ENCODE results near the gene DCTN1. TPM values are rescaled to one million over a fixed set of nuclear protein-coding genes. Genes with fewer than 3 reads are reported as not detected.
"Not testable (repeated sequence)": the region's sequence is repeated elsewhere in the genome, so short reads cannot be mapped to it uniquely, and the experiment has no call there.

DCTN1 gene
- polyA plus RNA-seq, 1 donor: 142 TPM

DNA sequence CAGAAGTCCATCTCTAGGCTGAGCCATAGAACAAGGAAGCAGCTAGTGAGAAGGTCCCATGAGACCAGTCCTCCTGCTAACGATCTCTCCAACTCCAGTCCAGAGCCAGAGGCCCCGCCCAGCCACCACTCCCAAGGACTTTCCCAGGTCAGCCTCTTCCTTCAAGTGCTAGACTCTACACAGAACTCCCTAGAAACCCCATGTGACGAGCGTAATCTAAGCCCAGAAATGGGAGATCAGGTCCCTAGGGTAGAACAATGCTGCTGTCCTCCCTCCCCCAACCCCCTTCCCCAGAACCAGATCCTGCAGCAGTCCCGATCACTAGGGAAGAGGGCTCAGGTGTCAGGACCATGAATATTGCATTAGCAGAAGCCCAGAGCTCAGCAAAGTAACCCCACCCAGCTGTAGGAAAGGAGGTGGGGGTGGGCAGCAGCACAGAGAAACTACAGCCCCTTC is 6.9 kb downstream of the DCTN1 start:
- DNase-seq: no peak

GRCh38 chr2:74372674-74373073 is 7.4 kb downstream of the DCTN1 start:
- no peak for DNase-seq

GRCh38 chr2:74371421-74371820 is 8.7 kb downstream of the DCTN1 start:
- no peak for DNase-seq

- DNase-seq: no peak
These were observed 10.1 kb downstream of the DCTN1 start for GRCh38 chr2:74369976-74370375.

GRCh38 chr2:74368499-74368898 is 11.6 kb downstream of the DCTN1 start:
- no peak for DNase-seq

DNA sequence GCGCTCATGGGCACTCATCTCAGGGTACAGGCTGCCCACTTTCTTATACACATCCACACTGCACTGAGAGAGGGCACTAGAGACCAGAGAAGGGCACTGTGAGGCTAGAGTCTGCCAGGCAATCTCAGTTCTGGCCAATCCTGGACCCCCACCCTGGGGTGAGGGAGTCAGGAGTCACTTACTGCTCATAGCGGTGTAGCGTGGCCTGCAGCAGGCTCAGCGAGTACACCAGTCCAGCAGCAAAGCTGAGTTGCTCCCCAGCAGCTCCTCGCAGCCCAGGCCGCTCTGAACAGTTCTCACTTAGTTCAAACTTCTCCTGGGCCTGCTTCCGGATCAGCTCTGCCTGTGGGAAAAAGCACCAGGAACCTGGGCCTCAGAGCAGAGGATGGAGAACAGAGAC is 12.3 kb downstream of the DCTN1 start:
- no peak for DNase-seq

DNA sequence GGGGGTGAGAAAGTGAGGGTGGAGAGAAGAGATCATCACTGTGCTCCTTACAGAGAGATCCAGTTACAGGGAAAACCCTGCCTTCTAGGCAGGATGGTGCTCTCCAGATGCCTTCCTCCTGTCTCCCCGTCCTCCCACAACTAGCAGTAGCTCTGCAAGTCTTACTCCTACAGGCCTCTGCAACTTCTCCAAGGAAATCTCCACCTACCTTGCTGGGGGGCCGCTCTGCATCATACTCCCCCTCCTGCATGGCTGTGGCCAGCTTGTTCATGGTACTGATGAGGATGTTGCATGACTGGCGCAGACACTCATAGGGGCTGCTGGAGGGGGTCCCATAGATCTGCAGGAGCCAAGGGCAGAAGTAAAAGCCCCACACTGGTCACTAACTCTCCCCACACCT is 14.1 kb downstream of the DCTN1 start:
- no peak for DNase-seq

GRCh38 chr2:74364533-74365505 is 15.3 kb downstream of the DCTN1 start:
- no peak for DNase-seq

DNA sequence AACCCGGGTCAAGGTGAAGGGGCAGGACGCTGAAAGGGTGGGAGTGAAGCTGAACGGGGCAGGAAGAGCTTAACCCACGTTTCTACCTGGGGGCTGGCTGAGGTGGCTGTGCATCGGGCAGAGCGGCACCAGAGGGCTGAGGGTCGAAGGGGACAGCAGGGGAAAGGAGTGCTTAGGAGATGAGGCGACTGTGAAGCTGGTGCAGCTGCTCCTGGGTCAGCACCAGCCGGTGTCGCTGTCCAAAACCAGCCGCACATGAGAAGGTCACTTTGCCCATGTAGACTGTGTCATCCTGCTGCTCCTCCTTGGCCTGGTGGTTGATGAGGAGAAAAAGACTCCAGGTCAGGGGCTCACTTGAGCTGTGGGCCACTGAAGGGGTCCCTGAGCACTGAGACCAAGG is 18.8 kb downstream of the DCTN1 start:
- DNase-seq: no peak

GRCh38 chr2:74357627-74358026 is 22.5 kb downstream of the DCTN1 start:
- no peak for DNase-seq

GRCh38 chr2:74349889-74350288 is 30.2 kb downstream of the DCTN1 start:
- DNase-seq: no peak

DNA sequence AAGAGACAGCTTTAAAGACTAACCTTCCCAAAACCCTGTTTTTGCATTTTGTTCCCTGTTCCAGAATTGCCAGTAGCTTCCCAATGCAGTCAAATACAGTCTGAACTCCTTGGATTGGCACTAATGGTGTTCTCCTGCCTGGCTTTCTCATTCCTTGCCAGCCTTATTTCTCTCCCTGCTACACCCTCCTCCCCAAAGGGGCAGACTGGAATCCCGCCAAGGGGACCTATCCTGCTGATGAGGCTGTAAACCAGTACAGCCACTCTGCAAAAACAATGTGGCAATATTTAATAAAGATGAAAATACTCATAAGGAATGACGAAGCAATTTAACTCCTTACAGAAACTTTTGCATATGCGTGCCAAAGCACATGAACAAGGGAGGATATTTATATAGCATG is 32.4 kb downstream of the DCTN1 start:
- no peak for DNase-seq

GRCh38 chr2:74347303-74347702 is 32.8 kb downstream of the DCTN1 start:
- no peak for DNase-seq

GRCh38 chr2:74345272-74345943 is 34.7 kb downstream of the DCTN1 start:
- no peak for DNase-seq

- DNase-seq: no peak
These were observed 36.8 kb downstream of the DCTN1 start, which contains the start of gene SLC4A5 for GRCh38 chr2:74343316-74343715. Gene SLC4A5, minus strand, starts transcription at chr2:74343416. Its CDS starts 28,393 bp downstream, at chr2:74315023.

- DNase-seq: not testable (repeated sequence)
These were observed 43.9 kb downstream of the DCTN1 start for GRCh38 chr2:74336227-74336626.

DNA sequence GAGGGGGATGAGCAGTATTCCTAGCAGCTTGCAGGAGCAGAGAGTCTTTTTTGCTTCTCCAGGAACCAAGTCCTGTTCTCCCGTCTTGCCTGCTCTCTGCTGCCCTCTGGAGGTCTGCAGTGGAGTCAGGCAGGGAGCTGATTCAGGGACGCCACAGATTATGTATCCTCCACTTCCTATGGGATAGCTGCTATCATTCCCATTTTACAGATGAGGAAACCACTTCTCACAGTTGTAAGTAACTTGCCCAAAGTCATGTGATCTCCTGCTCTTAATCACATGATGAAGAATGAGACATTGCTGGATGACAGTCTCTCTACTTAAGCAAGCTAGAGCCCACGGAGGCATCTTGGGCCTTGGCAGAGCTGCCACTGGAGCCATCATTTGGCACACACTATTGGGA is 45.2 kb downstream of the DCTN1 start:
- peak; percentile 66 for DNase-seq

GRCh38 chr2:74333896-74334586 is 46.1 kb downstream of the DCTN1 start:
- no peak for DNase-seq

DNA sequence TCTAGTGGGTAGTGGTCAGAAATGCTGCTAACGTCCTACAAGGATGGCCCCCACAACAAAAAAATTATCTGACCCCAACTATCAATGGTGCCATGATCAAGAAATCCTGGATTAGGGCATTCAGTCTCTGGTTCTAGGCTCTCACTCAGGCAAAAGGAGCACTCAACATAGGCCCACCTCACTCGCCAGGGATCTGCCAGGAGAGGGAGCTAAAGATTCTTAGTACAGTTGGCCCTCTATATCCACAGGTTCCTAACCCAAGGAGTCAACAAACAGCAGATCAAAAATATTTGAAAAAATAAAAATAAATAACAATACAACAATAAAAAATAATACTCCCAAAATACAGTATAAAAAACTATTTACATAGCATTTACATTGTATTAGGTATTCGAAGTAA is 46.9 kb downstream of the DCTN1 start:
- peak; percentile 17 for DNase-seq

DNA sequence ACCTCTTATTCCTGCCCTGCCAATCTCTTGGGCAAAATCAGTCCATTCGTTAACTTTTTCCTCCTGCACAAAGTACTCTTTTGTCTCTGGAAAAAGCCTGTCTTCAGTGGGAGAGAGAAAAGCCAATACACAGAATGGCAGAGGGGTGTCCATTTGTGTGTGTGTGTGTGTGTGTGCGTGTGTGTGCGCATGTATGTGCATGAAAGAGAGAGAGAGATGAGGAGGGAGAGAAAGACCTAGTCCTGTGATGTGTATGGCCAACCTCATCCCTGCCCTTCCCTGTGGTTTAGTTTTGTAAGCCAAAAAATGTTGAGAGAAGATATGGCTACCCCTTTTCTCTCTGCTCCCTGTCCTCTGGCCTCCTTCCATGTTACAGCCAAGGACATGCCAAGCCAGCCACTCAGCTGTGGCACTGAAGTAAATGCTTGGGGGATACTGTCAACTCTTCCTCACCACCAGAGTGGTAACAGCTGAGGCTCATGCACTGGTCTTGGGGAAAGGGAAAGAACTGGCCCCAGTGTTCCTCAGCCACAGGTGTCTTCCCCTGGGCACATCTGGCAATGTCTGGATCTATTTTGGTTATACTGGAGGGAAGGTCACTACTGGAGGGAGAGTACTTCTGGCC is 47.4 kb downstream of the DCTN1 start:
- no peak for DNase-seq

DNA sequence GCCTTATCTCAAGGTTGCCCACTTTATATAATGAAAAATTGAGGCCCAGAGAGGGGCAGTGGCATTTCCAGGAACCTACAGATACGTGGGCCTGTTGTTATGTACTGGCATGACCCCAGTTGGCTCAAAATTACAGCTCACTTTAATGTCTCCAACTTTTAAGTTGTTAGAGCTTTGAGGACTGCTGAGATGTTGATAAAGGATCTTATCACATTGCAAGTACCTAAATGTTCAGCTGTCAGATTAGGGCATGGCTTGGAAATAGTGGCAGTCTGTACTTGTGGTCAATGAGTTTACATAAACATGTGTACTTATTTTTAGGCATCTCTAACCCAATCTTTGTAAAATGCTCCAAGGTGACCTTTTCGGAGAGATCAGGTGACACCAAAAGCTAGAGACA is 51.5 kb downstream of the DCTN1 start:
- no peak for DNase-seq

GRCh38 chr2:74328074-74328473 is 52.0 kb downstream of the DCTN1 start:
- DNase-seq: no peak

All from left kidney (tissue), 2 donors.